Measurements from ENCODE around the gene HERPUD1. TPM values are rescaled to one million over a fixed set of nuclear protein-coding genes. Genes with fewer than 3 reads are reported as not detected.

HERPUD1 gene
- polyA plus RNA-seq, 1 of the 3 experiments (the other 2 are of a cell fraction), result 46.3 TPM

- ChIA-PET CTCF (interaction anchor here (0.9 kb wide), 1 partner anchor 8 kb away, joined by 3 read pairs; no protein-coding TSS in a partner anchor), POLR2A (no interaction called here)
- no peaks in the 10 kb centered on the region for H3K79me2 ChIP-seq (ENCODE audit: insufficient read depth)
- no peaks in the 10 kb centered on the region for H3F3A ChIP-seq (replicated peaks; ENCODE audit: insufficient read depth)
- TF ChIP-seq TAF1 (IDR thresholded peaks at IDR 0.05; ENCODE audit: borderline replicate concordance, low read depth, low read length), result no peak
- no peak for TF ChIP-seq MEF2A (IDR thresholded peaks at IDR 0.05; ENCODE audit: borderline replicate concordance, low read depth)
- TF ChIP-seq IRF3 (IDR thresholded peaks at IDR 0.05; ENCODE audit: low read depth, low read length), result no peak
- TF ChIP-seq FOXM1 (IDR thresholded peaks at IDR 0.05; ENCODE audit: low read depth), result no peak
- TF ChIP-seq TEAD4 (IDR thresholded peaks at IDR 0.05; ENCODE audit: borderline replicate concordance, insufficient read depth), result no peak
- no peak for TF ChIP-seq RAD21 (IDR thresholded peaks at IDR 0.05; ENCODE audit: low read length)
- TF ChIP-seq MAX (IDR thresholded peaks at IDR 0.05; ENCODE audit: low read depth), result no peak
- no peak for TF ChIP-seq GABPA (IDR thresholded peaks at IDR 0.05; ENCODE audit: low read depth)
- no peak for TF ChIP-seq FOSL2 (IDR thresholded peaks at IDR 0.05; ENCODE audit: borderline replicate concordance, low read depth)
- no peak for TF ChIP-seq JUND (IDR thresholded peaks at IDR 0.05)
- no peak for TF ChIP-seq PBX3 (IDR thresholded peaks at IDR 0.05)
- TF ChIP-seq USF1 (IDR thresholded peaks at IDR 0.05; ENCODE audit: borderline replicate concordance, low read depth), result no peak
- no peak for TF ChIP-seq SMC3 (IDR thresholded peaks at IDR 0.05; ENCODE audit: low read depth, low read length)
- no peak for TF ChIP-seq MXI1 (IDR thresholded peaks at IDR 0.05; ENCODE audit: low read depth, low read length)
- TF ChIP-seq RCOR1 (IDR thresholded peaks at IDR 0.05; ENCODE audit: low read length), result no peak
- no peak for TF ChIP-seq SIN3A (IDR thresholded peaks at IDR 0.05; ENCODE audit: borderline replicate concordance, low read depth, low read length)
- no peak for TF ChIP-seq USF2 (IDR thresholded peaks at IDR 0.05; ENCODE audit: borderline replicate concordance, low read depth, low read length)
- no peaks in the 10 kb centered on the region for H3K36me3 ChIP-seq (replicated peaks in 1 of 2; ENCODE audit: control insufficient read depth in 1 of 2, insufficient read depth in 2 of 2, low read length in 1 of 2)
- H3K27me3 ChIP-seq (ENCODE audit: insufficient read depth), result no peaks in the 10 kb centered on the region
- no peak overlapping the region for H3K9ac ChIP-seq
- H3K4me2 ChIP-seq, result no peak overlapping the region
- H3K9me3 ChIP-seq, result no peaks in the 10 kb centered on the region
- no peak overlapping the region for H3K4me3 ChIP-seq (ENCODE audit: low read depth in 2 of 2, low read length in 1 of 2)
- no peak for DNase-seq
- H2AFZ ChIP-seq (ENCODE audit: low read depth), result no peak overlapping the region
- H3K9me2 ChIP-seq, result no peaks in the 10 kb centered on the region
- H3K27ac ChIP-seq (ENCODE audit: low read depth in 2 of 2, low read length in 1 of 2), result no peak overlapping the region
- H4K20me1 ChIP-seq (ENCODE audit: insufficient read depth), result no peaks in the 10 kb centered on the region
- no peaks in the 10 kb centered on the region for H3K4me1 ChIP-seq (ENCODE audit: control insufficient read depth in 1 of 2, insufficient read depth in 2 of 2, low read depth in 1 of 2, low read length in 1 of 2)
- 79% methylated on average over 8 of the region's 8 CpGs for WGBS (ENCODE audit: low lambda C conversion rate)
Observed at GRCh38 chr16:56897026-56897799, 34.7 kb upstream of the HERPUD1 start.

Data from SK-N-SH (cell line).